HepG2 (cell line): ENCODE results near the gene NUP62. TPM values are rescaled to one million over a fixed set of nuclear protein-coding genes. Genes with fewer than 3 reads are reported as not detected.

ENCODE experiments used
- AGO2 ChIP-seq: fragments of 200-400 bp; formaldehyde crosslinking; optimal IDR thresholded peaks from 2 replicates; pipeline ENCODE3; 2017; ENCODE audit warnings: mild to moderate bottlenecking, low read depth, low read length, moderate library complexity
- CENPX ChIP-seq: sonication (generic); formaldehyde crosslinking; IDR thresholded peaks from 2 replicates; pipeline ENCODE4 v1.9.0; 2021; ENCODE audit warnings: mild to moderate bottlenecking, missing genetic modification reagents, moderate library complexity
- GATA4 ChIP-seq: sonication (generic); IDR thresholded peaks from 2 replicates; pipeline ENCODE4 v1.6.1; 2016; ENCODE audit warnings: antibody characterized with exemption, low read depth, borderline replicate concordance
- GTF3A ChIP-seq: sonication (generic); formaldehyde crosslinking; conservative IDR thresholded peaks from 2 replicates; pipeline ENCODE4 v1.4.0; 2020; ENCODE audit warnings: mild to moderate bottlenecking, missing genetic modification reagents
- MIER3 ChIP-seq: IDR thresholded peaks from 2 replicates; pipeline ENCODE4 v1.6.1; 2016; ENCODE audit warnings: missing compliant biosample characterization, borderline replicate concordance
- NAIF1 ChIP-seq: sonication (generic); formaldehyde crosslinking; IDR thresholded peaks from 2 replicates; pipeline ENCODE4 v1.5.0; 2020; ENCODE audit warnings: mild to moderate bottlenecking, missing genetic modification reagents, borderline replicate concordance
- SOX13 ChIP-seq, 3 experiments: fragments of 450-650 bp in 1 of 3; sonication (generic) in 1 of 3; formaldehyde crosslinking in 1 of 3; IDR thresholded peaks in 2 of 3; conservative IDR thresholded peaks in 1 of 3; 2 replicates each; pipeline versions ENCODE4 v1.5.0 to v1.6.1; 2016 to 2020; ENCODE audit warnings: antibody characterized with exemption in 1 of 3, mild to moderate bottlenecking in 1 of 3, missing compliant biosample characterization in 1 of 3, missing genetic modification reagents in 1 of 3, moderate library complexity in 1 of 3
- SOX6 ChIP-seq, 2 experiments: fragments of 450-650 bp in 1 of 2; sonication (generic) in 1 of 2; formaldehyde crosslinking in 1 of 2; IDR thresholded peaks; 2 replicates each; pipeline versions ENCODE4 v1.4.0 to v1.6.1; 2017 to 2020; ENCODE audit warnings: antibody characterized with exemption in 1 of 2, mild to moderate bottlenecking in 1 of 2, missing genetic modification reagents in 1 of 2
- TBP ChIP-seq: sonication (generic); formaldehyde crosslinking; IDR thresholded peaks from 2 replicates; pipeline ENCODE4 v1.5.0; 2020; ENCODE audit warnings: missing genetic modification reagents
- ZBTB20 ChIP-seq: sonication (generic); formaldehyde crosslinking; IDR thresholded peaks from 2 replicates; pipeline ENCODE4 v1.8.1; 2023; ENCODE audit warnings: missing genetic modification reagents, low read depth, mild to moderate bottlenecking, borderline replicate concordance
- ZFP90 ChIP-seq: sonication (generic); formaldehyde crosslinking; IDR thresholded peaks from 2 replicates; pipeline ENCODE4 v1.8.0; 2022; ENCODE audit warnings: missing genetic modification reagents, mild to moderate bottlenecking, inconsistent platforms, borderline replicate concordance
- ZKSCAN1 ChIP-seq: fragments of 150-350 bp; IDR thresholded peaks from 2 replicates; pipeline ENCODE4 v1.6.1; 2014; ENCODE audit warnings: low read length
- ZNF121 ChIP-seq: sonication (generic); formaldehyde crosslinking; IDR thresholded peaks from 2 replicates; pipeline ENCODE4 v1.5.0; 2020; ENCODE audit warnings: mild to moderate bottlenecking, missing genetic modification reagents
- ZNF160 ChIP-seq: sonication (generic); formaldehyde crosslinking; IDR thresholded peaks from 2 replicates; pipeline ENCODE4 v1.8.0; 2022; ENCODE audit warnings: mild to moderate bottlenecking, inconsistent platforms, missing genetic modification reagents
- ZNF17 ChIP-seq: sonication (generic); formaldehyde crosslinking; IDR thresholded peaks from 2 replicates; pipeline ENCODE4 v1.5.0; 2020; ENCODE audit warnings: mild to moderate bottlenecking, missing genetic modification reagents
- ZNF564 ChIP-seq: sonication (generic); formaldehyde crosslinking; IDR thresholded peaks from 2 replicates; pipeline ENCODE4 v1.8.1; 2023; ENCODE audit warnings: mild to moderate bottlenecking, missing genetic modification reagents
- ZNF616 ChIP-seq: sonication (generic); formaldehyde crosslinking; IDR thresholded peaks from 2 replicates; pipeline ENCODE4 v1.5.0; 2020; ENCODE audit warnings: low read depth, mild to moderate bottlenecking, missing genetic modification reagents
- ZNF781 ChIP-seq: sonication (generic); formaldehyde crosslinking; IDR thresholded peaks from 2 replicates; pipeline ENCODE4 v1.5.1; 2020; ENCODE audit warnings: borderline replicate concordance, mild to moderate bottlenecking, missing genetic modification reagents; ENCODE audit errors: not compliant biosample characterization
- ZNF790 ChIP-seq: sonication (generic); formaldehyde crosslinking; IDR thresholded peaks from 2 replicates; pipeline ENCODE4 v1.8.0; 2022; ENCODE audit warnings: missing genetic modification reagents, mild to moderate bottlenecking, borderline replicate concordance
- ZNF878 ChIP-seq: sonication (generic); formaldehyde crosslinking; IDR thresholded peaks from 2 replicates; pipeline ENCODE4 v1.8.1; 2023; ENCODE audit warnings: mild to moderate bottlenecking, missing genetic modification reagents, moderate library complexity
- polyA plus RNA-seq, 8 experiments: library from polyadenylated mRNA; depleted of rRNA in 3 of 8; stranded (reverse) in 7 of 8; unstranded in 1 of 8; fragments of >200 nt; fragmentation: Illumina TruSeq in 4 of 8; extraction: Trizol in 4 of 8; gene quantifications; 2 replicates each; pipeline versions ENCODE4 v1.2.1 to v1.2.3, GENCODE V29; 2011 to 2016; ENCODE audit warnings: low read depth in 4 of 8, missing spikeins in 1 of 8, mixed read lengths in 1 of 8; ENCODE audit not compliant: insufficient read depth in 1 of 8
- total RNA-seq, 5 experiments: library from RNA; depleted of rRNA; stranded (reverse); fragments of >200 nt; fragmentation: Illumina TruSeq; extraction: Trizol; gene quantifications; 2 replicates each; pipeline ENCODE4 v1.2.3, GENCODE V29; 2016; ENCODE audit warnings: low read depth in 1 of 5
- TF ChIP-seq, protein P1 (sequence below): sonication (generic); formaldehyde crosslinking; IDR thresholded peaks from 2 replicates; pipeline ENCODE4 v1.4.0; 2020; ENCODE audit warnings: missing genetic modification reagents
- TF ChIP-seq, protein P2 (sequence below), 2 experiments: sonication (generic) in 1 of 2; formaldehyde crosslinking in 1 of 2; IDR thresholded peaks; 2 replicates each; pipeline versions ENCODE4 v1.4.0 to v1.6.1; 2018 to 2020; ENCODE audit warnings: missing genetic modification reagents in 2 of 2, borderline replicate concordance in 1 of 2, low read depth in 1 of 2, mild to moderate bottlenecking in 1 of 2, missing biosample characterization in 1 of 2

Gene NUP62
- total and polyA plus RNA-seq, 2 of the 13 experiments (the other 11 are each of a cell fraction or from before 2014, with no cell fraction given), result 16.5 to 41.5 TPM

DNA sequence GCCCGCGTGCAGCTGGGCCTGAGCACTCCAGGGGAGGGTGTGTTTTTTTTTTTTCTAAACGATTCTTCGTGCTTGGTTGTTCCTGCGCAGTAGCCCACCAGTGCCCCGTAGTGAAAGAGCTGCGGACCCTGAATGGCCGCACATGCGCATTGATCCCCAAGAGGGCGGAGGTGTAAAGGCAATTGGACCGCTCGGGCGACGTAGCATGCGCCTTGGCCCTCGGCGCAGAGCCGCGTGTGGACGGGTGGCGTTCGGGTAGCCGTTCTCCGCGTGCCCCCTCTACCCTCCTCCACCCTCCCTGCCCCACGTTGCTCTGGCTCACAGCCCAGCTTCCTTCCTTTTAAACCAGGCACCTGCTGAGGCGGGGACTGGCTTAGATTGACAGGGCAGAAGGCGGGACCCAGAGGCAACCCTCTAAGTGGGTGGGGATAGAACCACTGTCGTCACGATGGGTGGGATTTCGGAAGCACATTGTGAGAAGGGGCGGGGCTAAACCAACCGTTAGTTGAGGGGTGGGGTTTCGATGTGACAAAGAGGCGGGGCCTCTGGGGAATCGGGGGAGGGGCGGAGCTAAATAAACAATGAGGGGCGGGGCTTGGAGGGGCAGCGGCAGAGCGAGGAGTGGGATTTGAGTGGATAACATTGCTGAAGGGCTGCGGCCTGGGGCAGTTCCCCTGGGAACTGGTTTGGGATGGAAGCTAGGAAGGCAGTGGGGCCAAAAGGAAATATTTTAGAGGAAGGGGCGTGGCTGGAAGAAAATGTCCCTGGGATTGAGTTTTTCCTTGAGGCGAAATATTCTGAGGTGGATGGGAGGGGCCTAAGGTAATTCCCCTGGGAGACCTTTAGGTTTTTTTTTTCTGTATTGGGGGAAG, 543 bp upstream of the NUP62 start (continued):
- TF ChIP-seq, protein P1, sequence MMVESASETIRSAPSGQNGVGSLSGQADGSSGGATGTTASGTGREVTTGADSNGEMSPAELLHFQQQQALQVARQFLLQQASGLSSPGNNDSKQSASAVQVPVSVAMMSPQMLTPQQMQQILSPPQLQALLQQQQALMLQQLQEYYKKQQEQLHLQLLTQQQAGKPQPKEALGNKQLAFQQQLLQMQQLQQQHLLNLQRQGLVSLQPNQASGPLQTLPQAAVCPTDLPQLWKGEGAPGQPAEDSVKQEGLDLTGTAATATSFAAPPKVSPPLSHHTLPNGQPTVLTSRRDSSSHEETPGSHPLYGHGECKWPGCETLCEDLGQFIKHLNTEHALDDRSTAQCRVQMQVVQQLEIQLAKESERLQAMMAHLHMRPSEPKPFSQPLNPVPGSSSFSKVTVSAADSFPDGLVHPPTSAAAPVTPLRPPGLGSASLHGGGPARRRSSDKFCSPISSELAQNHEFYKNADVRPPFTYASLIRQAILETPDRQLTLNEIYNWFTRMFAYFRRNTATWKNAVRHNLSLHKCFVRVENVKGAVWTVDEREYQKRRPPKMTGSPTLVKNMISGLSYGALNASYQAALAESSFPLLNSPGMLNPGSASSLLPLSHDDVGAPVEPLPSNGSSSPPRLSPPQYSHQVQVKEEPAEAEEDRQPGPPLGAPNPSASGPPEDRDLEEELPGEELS (CRISPR knock-in tag), result peak; percentile 13; the same call in 1 of the 2 replicates
- 0 out of 2 replicates have a peak, but pooled peaks have one; percentile 56 for TF ChIP-seq ZNF616 (CRISPR knock-in tag)
- peak; percentile 50 for TF ChIP-seq ZNF781 (CRISPR knock-in tag)
- TF ChIP-seq GTF3A, result 0 out of 2 replicates have a peak, but pooled peaks have one; percentile 19
- TF ChIP-seq ZNF17 (CRISPR knock-in tag), result 0 out of 2 replicates have a peak, but pooled peaks have one; percentile 84
- TF ChIP-seq ZBTB20 (CRISPR knock-in tag), result no peak
- no peak for TF ChIP-seq SOX6 (IDR thresholded peaks at IDR 0.05)
- TF ChIP-seq SOX6 (CRISPR knock-in tag; IDR thresholded peaks at IDR 0.05), result peak; percentile 53; the same call in 1 of the 2 replicates
- TF ChIP-seq MIER3, result peak; percentile 73; the same call in 1 of the 2 replicates
- TF ChIP-seq CENPX, result no peak
- TF ChIP-seq ZNF878 (CRISPR knock-in tag), result peak; percentile 90
- peak; percentile 93; the same call in 1 of the 2 replicates for TF ChIP-seq ZNF790 (CRISPR knock-in tag)
- TF ChIP-seq AGO2, result peak; percentile 81
- TF ChIP-seq ZNF121, result 0 out of 2 replicates have a peak, but pooled peaks have one; percentile 21
- TF ChIP-seq TBP (CRISPR knock-in tag), result no peak
- 0 out of 2 replicates have a peak, but pooled peaks have one; percentile 59 for TF ChIP-seq GATA4
- no peak; the same call in 1 of the 2 replicates for TF ChIP-seq ZNF564 (CRISPR knock-in tag)
- 0 out of 2 replicates have a peak, but pooled peaks have one; percentile 58 for TF ChIP-seq ZNF160
- peak; percentile 77; the same call in 1 of the 2 replicates for TF ChIP-seq NAIF1
- TF ChIP-seq, protein P2, sequence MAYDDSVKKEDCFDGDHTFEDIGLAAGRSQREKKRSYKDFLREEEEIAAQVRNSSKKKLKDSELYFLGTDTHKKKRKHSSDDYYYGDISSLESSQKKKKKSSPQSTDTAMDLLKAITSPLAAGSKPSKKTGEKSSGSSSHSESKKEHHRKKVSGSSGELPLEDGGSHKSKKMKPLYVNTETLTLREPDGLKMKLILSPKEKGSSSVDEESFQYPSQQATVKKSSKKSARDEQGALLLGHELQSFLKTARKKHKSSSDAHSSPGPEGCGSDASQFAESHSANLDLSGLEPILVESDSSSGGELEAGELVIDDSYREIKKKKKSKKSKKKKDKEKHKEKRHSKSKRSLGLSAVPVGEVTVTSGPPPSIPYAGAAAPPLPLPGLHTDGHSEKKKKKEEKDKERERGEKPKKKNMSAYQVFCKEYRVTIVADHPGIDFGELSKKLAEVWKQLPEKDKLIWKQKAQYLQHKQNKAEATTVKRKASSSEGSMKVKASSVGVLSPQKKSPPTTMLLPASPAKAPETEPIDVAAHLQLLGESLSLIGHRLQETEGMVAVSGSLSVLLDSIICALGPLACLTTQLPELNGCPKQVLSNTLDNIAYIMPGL (CRISPR knock-in tag; IDR thresholded peaks at IDR 0.05; ENCODE audit: borderline replicate concordance in 1 of 2, low read depth in 1 of 2), result peak; percentile 14 to 39; a peak in 2 of 4 replicates
- TF ChIP-seq SOX13 (IDR thresholded peaks at IDR 0.05), result no peak; the same call in 1 of the 2 replicates
- TF ChIP-seq SOX13 (CRISPR knock-in tag; conservative IDR thresholded peaks at IDR 0.05 in 1 of 2, IDR thresholded peaks at IDR 0.05 in 1 of 2), result no peak; a peak in 1 of 4 replicates
- peak; percentile 28; the same call in 1 of the 2 replicates for TF ChIP-seq ZKSCAN1
- TF ChIP-seq ZFP90 (CRISPR knock-in tag), result peak; percentile 95
